ENCODE measurements around the gene FAM234B.

- no peak for TF ChIP-seq REST (IDR thresholded peaks at IDR 0.05; ENCODE audit: unreplicated experiment)
- TF ChIP-seq JUNB (IDR thresholded peaks at IDR 0.05; ENCODE audit: unreplicated experiment): no peak
- TF ChIP-seq CTCF (conservative IDR thresholded peaks at IDR 0.05; ENCODE audit: low read depth in 2 of 2): no peak
- TF ChIP-seq CREB1 (CRISPR knock-in tag; IDR thresholded peaks at IDR 0.05; ENCODE audit: low read depth): no peak
- no peak for TF ChIP-seq EZH2phosphoT487 (IDR thresholded peaks at IDR 0.05; ENCODE audit: unreplicated experiment)
- TF ChIP-seq POLR2AphosphoS5 (IDR thresholded peaks at IDR 0.05; ENCODE audit: low read depth): no peak
- TF ChIP-seq ZNF114 (CRISPR knock-in tag; IDR thresholded peaks at IDR 0.05): no peak
Observed at GRCh38 chr12:13061377-13061776, 17.2 kb downstream of the FAM234B start.

All from GM23338 (cell line).